CD4-positive, alpha-beta memory T cell (primary cell): Measurements from ENCODE around the gene GGN. TPM values are rescaled to one million over a fixed set of nuclear protein-coding genes. Genes with fewer than 3 reads are reported as not detected.

Experiments used
- CTCF ChIA-PET: fragments of 350-600 bp; sonication (Branson Sonifier 250); formaldehyde crosslinking; loops from one replicate; lab custom pipeline; 2021; ENCODE audit warnings: inconsistent platforms; ENCODE audit not compliant: partially characterized antibody; lab: Charles Lee
- POLR2A ChIA-PET: fragments of 350-600 bp; sonication (Branson Sonifier 250); formaldehyde crosslinking; loops from one replicate; lab custom pipeline; 2021; ENCODE audit not compliant: partially characterized antibody; lab: Charles Lee
- DNase-seq, 5 donors: peaks; one replicate each; pipeline versions ENCODE4 v3.0.0 to v3.0.0-alpha.2; 2020 to 2022; ENCODE audit warnings: mixed read lengths in 1 of 5
- H3K27ac ChIP-seq: one replicate; pipeline ENCODE4 v1.7.0; 2013; ENCODE audit warnings: low read depth, low read length
- H3K27me3 ChIP-seq: 2 replicates; pipeline ENCODE4 v1.7.0; 2013; ENCODE audit warnings: mild to moderate bottlenecking, low read length, moderate library complexity; ENCODE audit not compliant: insufficient read depth
- H3K36me3 ChIP-seq: 2 replicates; pipeline ENCODE4 v1.7.0; 2013; ENCODE audit warnings: mild to moderate bottlenecking, low read length, moderate library complexity; ENCODE audit not compliant: insufficient read depth
- H3K4me1 ChIP-seq: 2 replicates; pipeline ENCODE4 v1.7.0; 2013; ENCODE audit warnings: mild to moderate bottlenecking, low read length, moderate library complexity; ENCODE audit not compliant: insufficient read depth
- H3K4me3 ChIP-seq, 2 donors: one replicate each; pipeline ENCODE4 v1.7.0; 2013; ENCODE audit warnings: low read length in 2 of 2, mild to moderate bottlenecking in 1 of 2
- H3K9me3 ChIP-seq, 2 donors: one replicate each; pipeline ENCODE4 v1.7.0; 2013; ENCODE audit warnings: low read length in 2 of 2, control low read depth in 1 of 2; ENCODE audit not compliant: control insufficient read depth in 1 of 2
- H3K27ac Mint-ChIP-seq, 7 donors: one replicate each; pipeline ENCODE4 v1.8.0; 2020 to 2021; ENCODE audit warnings: mixed read lengths in 7 of 7, mild to moderate bottlenecking in 6 of 7, inconsistent platforms in 3 of 7, moderate library complexity in 3 of 7
- H3K27me3 Mint-ChIP-seq, 2 donors: one replicate each; pipeline ENCODE4 v1.8.0; 2020 to 2021; ENCODE audit warnings: mixed read lengths in 2 of 2
- H3K36me3 Mint-ChIP-seq, 2 donors: one replicate each; pipeline ENCODE4 v1.8.0; 2020 to 2021; ENCODE audit warnings: mixed read lengths in 2 of 2, inconsistent platforms in 1 of 2, mild to moderate bottlenecking in 1 of 2
- H3K4me1 Mint-ChIP-seq, 4 donors: one replicate each; pipeline ENCODE4 v1.8.0; 2020 to 2021; ENCODE audit warnings: mixed read lengths in 4 of 4, mild to moderate bottlenecking in 1 of 4
- H3K4me3 Mint-ChIP-seq, 8 donors: one replicate each; pipeline ENCODE4 v1.8.0; 2020 to 2021; ENCODE audit warnings: mixed read lengths in 8 of 8, mild to moderate bottlenecking in 7 of 8, moderate library complexity in 6 of 8, inconsistent platforms in 3 of 8
- H3K9me3 Mint-ChIP-seq, 8 donors: one replicate each; pipeline ENCODE4 v1.8.0; 2020 to 2021; ENCODE audit warnings: mixed read lengths in 8 of 8, mild to moderate bottlenecking in 5 of 8, inconsistent platforms in 3 of 8, moderate library complexity in 1 of 8
- intact Hi-C: fragments of 100-400 bp; cut with micrococcal nuclease; formaldehyde crosslinking; loops from one replicate; pipeline ENCODE4 v1.15.1; 2023
- polyA plus RNA-seq, 2 donors: library from polyadenylated mRNA; unstranded; fragments of 300-500 nt; fragmentation: Illumina TruSeq; gene quantifications; one replicate each; pipeline ENCODE4 v1.2.3, GENCODE V29; 2021
- total RNA-seq, 2 experiments: library from RNA; stranded (reverse); gene quantifications; one replicate each; pipeline ENCODE4 v1.2.3, GENCODE V29; 2021

Gene GGN
- total and polyA plus RNA-seq, 4 experiments from 2014 or later: 0.15 TPM; not detected in 3

- Histone ChIP-seq H3K27me3 (no peaks in the 10 kb centered on the region), H3K4me3 (peak overlapping the region; percentile 11 to 68), H3K4me1 (peaks cover 13% of the 10 kb centered on the region), H3K9me3 (no peaks in the 10 kb centered on the region), H3K36me3 (no peaks in the 10 kb centered on the region), H3K27ac (no peak overlapping the region)
- Mint-ChIP-seq H3K9me3 (no peaks in the 10 kb centered on the region), H3K4me3 (peak overlapping the region; percentile 80 to 87 (median 86)), H3K27ac (peak overlapping the region in 3 of 7 donors; percentile 37 to 69 (median 55)), H3K36me3 (no peaks in the 10 kb centered on the region), H3K4me1 (peaks cover 0 to 26% (median 13%) of the 10 kb centered on the region in 4 donors), H3K27me3 (peaks cover 0 to 7% of the 10 kb centered on the region in 2 donors)
- intact Hi-C loops: loop anchor here (1.0 kb wide), 1 partner anchor 13 kb away; the partner anchor contains the start of gene PSMD8
- ChIA-PET CTCF (interaction anchor here (1.1 kb wide), 1 partner anchor 13 kb away, joined by 3 read pairs; the partner anchor contains the start of gene PSMD8), POLR2A (interaction anchor here (0.7 to 3.7 kb wide), 6 partner anchors 8 to 42 kb away, joined by 3 to 28 read pairs (median 3); partner anchors contain the start of genes FAM98C and PSMD8)
- peak; percentile 39 to 74 (median 54) for DNase-seq
Measured at GRCh38 chr19:38361633-38362075, 26.2 kb downstream of the GGN start.

- Mint-ChIP-seq H3K27ac (peak overlapping the region in 5 of 7 donors; percentile 15 to 69 (median 55)), H3K36me3 (no peaks in the 10 kb centered on the region), H3K4me1 (peaks cover 0 to 26% (median 13%) of the 10 kb centered on the region in 4 donors), H3K4me3 (peak overlapping the region; percentile 80 to 87 (median 86)), H3K27me3 (peaks cover 0 to 4% of the 10 kb centered on the region in 2 donors), H3K9me3 (no peaks in the 10 kb centered on the region)
- Histone ChIP-seq H3K4me3 (peak overlapping the region; percentile 11 to 68), H3K27ac (no peak overlapping the region), H3K36me3 (no peaks in the 10 kb centered on the region), H3K27me3 (no peaks in the 10 kb centered on the region), H3K4me1 (peaks cover 13% of the 10 kb centered on the region), H3K9me3 (no peaks in the 10 kb centered on the region)
- ChIA-PET POLR2A (interaction anchor here (0.9 to 3.7 kb wide), 6 partner anchors 8 to 42 kb away, joined by 3 to 28 read pairs (median 3); partner anchors contain the start of genes CATSPERG, FAM98C and PSMD8), CTCF (interaction anchor here (0.8 kb wide), 2 partner anchors 13 to 25 kb away, joined by 3 read pairs; partner anchors contain the start of gene PSMD8)
- intact Hi-C loops: no loop called here
- no peak for DNase-seq
Measured at GRCh38 chr19:38360839-38361631, 26.8 kb downstream of the GGN start.

- Mint-ChIP-seq H3K9me3 (no peaks in the 10 kb centered on the region), H3K4me1 (peaks cover 0 to 26% (median 13%) of the 10 kb centered on the region in 4 donors), H3K4me3 (peak overlapping the region in 7 of 8 donors; percentile 37 to 87 (median 85)), H3K27ac (peak overlapping the region in 2 of 7 donors; percentile 52 to 57), H3K36me3 (no peaks in the 10 kb centered on the region), H3K27me3 (peaks cover 0 to 4% of the 10 kb centered on the region in 2 donors)
- H3K36me3 ChIP-seq: no peaks in the 10 kb centered on the region
- intact Hi-C loops: no loop called here
- POLR2A ChIA-PET: interaction anchor here (0.9 to 3.7 kb wide), 5 partner anchors 9 to 42 kb away, joined by 3 to 28 read pairs (median 3); partner anchors contain the start of genes CATSPERG, FAM98C and PSMD8
- CTCF ChIA-PET: interaction anchor here (0.6 to 0.8 kb wide), 3 partner anchors 14 to 1087 kb away, joined by 3 read pairs; partner anchors contain the start of gene PSMD8
- no peak overlapping the region for H3K27ac ChIP-seq
- no peak for DNase-seq
- no peaks in the 10 kb centered on the region for H3K27me3 ChIP-seq
- peaks cover 13% of the 10 kb centered on the region for H3K4me1 ChIP-seq
- H3K9me3 ChIP-seq: no peaks in the 10 kb centered on the region
- H3K4me3 ChIP-seq: no peak overlapping the region
Measured at GRCh38 chr19:38360351-38360750, 27.5 kb downstream of the GGN start.

DNA sequence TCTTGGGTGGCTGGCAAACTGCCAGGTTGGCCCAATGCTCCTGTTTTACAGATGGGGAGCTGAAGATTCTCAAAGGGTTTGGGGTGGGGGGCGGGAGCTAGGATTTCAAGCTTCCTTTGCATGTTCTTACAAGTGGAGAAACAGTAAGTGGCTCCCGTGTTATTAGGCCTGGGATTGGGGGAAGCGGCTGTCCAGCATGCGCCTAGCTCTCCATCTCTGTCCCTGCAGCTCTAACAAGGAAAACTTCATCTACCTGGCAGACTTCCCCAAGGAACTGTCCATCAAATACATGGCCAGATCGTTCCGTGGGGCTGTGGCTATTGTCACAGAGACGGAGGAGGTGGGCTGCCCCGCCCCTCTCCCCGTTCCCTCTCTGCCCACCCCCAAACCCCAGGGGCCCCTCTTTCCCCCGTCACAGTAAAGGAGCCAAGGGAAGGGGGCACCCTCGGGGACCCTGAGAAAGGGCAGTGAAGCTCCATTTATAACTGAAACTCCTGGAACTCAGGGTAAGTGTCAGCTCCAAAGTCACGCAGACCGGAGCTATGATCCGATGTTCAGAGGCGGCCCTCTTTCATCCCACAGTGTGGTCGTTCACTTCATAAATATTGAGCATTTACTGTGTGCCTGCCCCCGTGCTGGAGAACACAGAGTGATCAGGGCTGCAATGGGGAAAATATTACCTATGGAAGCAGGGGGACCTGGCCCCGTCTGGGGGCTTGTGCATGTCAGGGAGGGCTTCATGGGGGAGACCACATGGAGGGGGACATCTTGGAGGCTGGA, 28.4 kb downstream of the GGN start:
- Histone ChIP-seq H3K36me3 (no peaks in the 10 kb centered on the region), H3K27ac (no peak overlapping the region), H3K9me3 (no peaks in the 10 kb centered on the region), H3K4me3 (no peak overlapping the region), H3K27me3 (no peaks in the 10 kb centered on the region), H3K4me1 (peaks cover 13% of the 10 kb centered on the region)
- no peaks in the 10 kb centered on the region for H3K9me3 Mint-ChIP-seq
- DNase-seq: no peak
- peak overlapping the region in 4 of 8 donors; percentile 4 to 84 (median 60) for H3K4me3 Mint-ChIP-seq
- H3K4me1 Mint-ChIP-seq: peaks cover 0 to 26% (median 13%) of the 10 kb centered on the region in 4 donors
- intact Hi-C loops: no loop called here
- peak overlapping the region in 1 of 7 donors; percentile 52 for H3K27ac Mint-ChIP-seq
- CTCF ChIA-PET: interaction anchor here (1.3 kb wide), 1 partner anchor 14 kb away, joined by 3 read pairs; the partner anchor contains the start of gene PSMD8
- H3K36me3 Mint-ChIP-seq: no peaks in the 10 kb centered on the region
- POLR2A ChIA-PET: interaction anchor here (1.6 kb wide), 1 partner anchor 15 kb away, joined by 6 read pairs; the partner anchor contains the start of gene PSMD8
- H3K27me3 Mint-ChIP-seq: peaks cover 0 to 4% of the 10 kb centered on the region in 2 donors

DNA sequence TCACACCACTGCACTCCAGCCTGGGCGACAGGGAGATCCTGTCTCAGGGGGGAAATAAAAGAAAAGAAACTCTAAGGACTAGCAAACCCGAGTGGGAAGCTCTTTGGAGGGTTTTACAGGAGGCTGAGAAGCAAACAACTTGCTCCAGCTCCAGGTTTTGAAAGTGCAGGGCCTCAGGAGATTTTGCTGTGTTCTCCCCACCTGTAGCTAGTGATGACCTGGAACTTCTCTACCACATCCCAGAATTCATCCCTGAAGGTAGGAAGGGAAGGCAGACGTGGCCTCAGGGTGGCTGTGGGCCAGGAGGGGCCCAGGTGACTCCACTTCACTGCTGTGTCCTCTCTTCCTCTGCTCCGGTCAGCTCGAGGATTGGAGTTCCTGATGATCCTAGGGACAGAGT, 29.8 kb downstream of the GGN start:
- peaks cover 0 to 26% (median 13%) of the 10 kb centered on the region in 4 donors for H3K4me1 Mint-ChIP-seq
- no peak overlapping the region for H3K27ac Mint-ChIP-seq
- Histone ChIP-seq H3K27ac (no peak overlapping the region), H3K27me3 (no peaks in the 10 kb centered on the region), H3K9me3 (no peaks in the 10 kb centered on the region), H3K4me3 (no peak overlapping the region), H3K36me3 (no peaks in the 10 kb centered on the region), H3K4me1 (peaks cover 10% of the 10 kb centered on the region)
- no peaks in the 10 kb centered on the region for H3K36me3 Mint-ChIP-seq
- peaks cover 0 to 4% of the 10 kb centered on the region in 2 donors for H3K27me3 Mint-ChIP-seq
- intact Hi-C loops: no loop called here
- no peak overlapping the region for H3K4me3 Mint-ChIP-seq
- POLR2A ChIA-PET: interaction anchor here (1.1 to 1.6 kb wide), 2 partner anchors 16 kb away, joined by 6 read pairs; partner anchors contain the start of gene PSMD8
- CTCF ChIA-PET: no interaction called here
- no peak for DNase-seq
- H3K9me3 Mint-ChIP-seq: no peaks in the 10 kb centered on the region

- H3K36me3 ChIP-seq: no peaks in the 10 kb centered on the region
- Mint-ChIP-seq H3K27ac (no peak overlapping the region), H3K27me3 (peaks cover 0 to 4% of the 10 kb centered on the region in 2 donors), H3K4me3 (no peak overlapping the region), H3K36me3 (no peaks in the 10 kb centered on the region), H3K9me3 (no peaks in the 10 kb centered on the region), H3K4me1 (peaks cover 0 to 14% (median 4%) of the 10 kb centered on the region in 4 donors)
- intact Hi-C loops: no loop called here
- no peaks in the 10 kb centered on the region for H3K9me3 ChIP-seq
- ChIA-PET CTCF (interaction anchor here (1.2 kb wide), 1 partner anchor 113 kb away, joined by 4 read pairs; no protein-coding TSS in a partner anchor), POLR2A (interaction anchor here (1.5 kb wide), 1 partner anchor 19 kb away, joined by 4 read pairs; no protein-coding TSS in a partner anchor)
- no peak overlapping the region for H3K27ac ChIP-seq
- H3K4me1 ChIP-seq: no peaks in the 10 kb centered on the region
- no peak for DNase-seq
- no peak overlapping the region for H3K4me3 ChIP-seq
- no peaks in the 10 kb centered on the region for H3K27me3 ChIP-seq
Measured at GRCh38 chr19:38355728-38356725, 31.8 kb downstream of the GGN start.
